Bronchial smooth muscle cell (primary cell): ENCODE data around the gene ZNF99. TPM values are rescaled to one million over a fixed set of nuclear protein-coding genes. Genes with fewer than 3 reads are reported as not detected.

Experiments
- total RNA-seq: library from RNA; depleted of rRNA; stranded (reverse); fragments of >200 nt; gene quantifications from 2 replicates; pipeline ENCODE4 v1.2.1, GENCODE V29; 2014

The ZNF99 gene
- total RNA-seq, result not detected in 2 replicates

DNA sequence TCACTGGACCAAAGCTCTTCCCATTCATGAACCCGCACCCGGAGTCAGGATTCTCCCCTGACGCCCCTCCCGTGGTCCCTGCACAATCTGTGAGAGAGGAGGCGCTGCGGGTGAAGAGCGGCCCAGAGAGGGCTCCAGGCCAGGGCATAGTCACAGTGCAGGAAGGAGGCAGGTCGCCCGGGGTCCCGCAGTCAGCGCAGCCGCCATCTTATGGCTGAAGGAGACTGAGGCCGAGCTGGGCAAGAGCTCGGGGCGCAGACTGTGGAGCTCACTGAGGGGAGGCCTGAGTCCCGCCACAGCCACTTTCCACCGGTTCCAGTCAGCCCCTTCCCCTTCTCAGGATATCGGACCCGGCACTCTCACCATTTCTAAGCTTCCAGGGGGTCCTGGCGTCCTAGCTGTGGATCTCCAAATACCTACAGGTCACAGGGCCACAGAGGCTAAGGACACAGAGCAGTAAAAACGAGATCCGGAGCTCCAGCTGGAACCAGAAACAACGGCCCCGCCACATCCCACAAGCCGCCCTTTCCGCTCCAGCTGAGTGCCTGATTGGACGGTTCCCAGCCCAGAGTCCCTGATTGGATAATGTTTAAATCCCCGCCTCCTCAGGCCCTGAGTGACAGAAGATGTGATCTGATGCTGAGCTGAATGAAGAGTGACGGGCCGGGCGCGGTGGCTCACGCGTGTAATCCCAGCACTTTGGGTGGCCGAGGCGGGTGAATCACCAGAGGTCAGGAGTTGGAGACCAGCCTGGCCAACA lies at the start of gene ZNF99:
ZNF99 (minus strand) TSS at position 501 of the 760 bp plus-strand sequence; CDS start at position 366, 135 bp downstream.

GRCh38 chr19:22832031-22832762 lies 48.2 kb upstream of the ZNF99 start, which contains the start of gene ZNF723:
ZNF723 (plus strand) TSS chr19:22832291; CDS start chr19:22832380, 89 bp downstream.

Other genes starting within 250 kb of the ZNF99 start
- gene ZNF492, start 149.8 kb downstream of the ZNF99 start, total RNA-seq, result 0.16 TPM in 1 of 2 replicates, not detected in the other
- gene ZNF723, start 48.1 kb upstream of the ZNF99 start, total RNA-seq, result not detected in 2 replicates
- 0.16 TPM in 1 of 2 replicates, not detected in the other for gene ZNF728, start 219.0 kb upstream of the ZNF99 start, total RNA-seq